HepG2 (cell line): ENCODE data around the gene ESR1. TPM values are rescaled to one million over a fixed set of nuclear protein-coding genes. Genes with fewer than 3 reads are reported as not detected.

Experiments used
- ARNT2 ChIP-seq: sonication (generic); formaldehyde crosslinking; IDR thresholded peaks from 2 replicates; pipeline ENCODE4 v1.8.0; 2022; ENCODE audit warnings: mild to moderate bottlenecking, low read depth, missing genetic modification reagents, moderate library complexity
- ATF3 ChIP-seq: sonication (generic); formaldehyde crosslinking; IDR thresholded peaks from 2 replicates; pipeline ENCODE4 v1.4.0; 2020; ENCODE audit warnings: missing genetic modification reagents
- HDAC1 ChIP-seq: sonication (generic); formaldehyde crosslinking; IDR thresholded peaks from 2 replicates; pipeline ENCODE4 v1.5.1; 2020; ENCODE audit warnings: mild to moderate bottlenecking, missing genetic modification reagents
- HNRNPH1 ChIP-seq: fragments of 200-400 bp; formaldehyde crosslinking; optimal IDR thresholded peaks from 2 replicates; pipeline ENCODE3; 2017; ENCODE audit warnings: mild to moderate bottlenecking, low read depth, low read length
- HNRNPLL ChIP-seq: fragments of 200-400 bp; formaldehyde crosslinking; IDR thresholded peaks from 2 replicates; pipeline ENCODE4 v1.6.1; 2017; ENCODE audit warnings: mild to moderate bottlenecking, low read depth, low read length; ENCODE audit not compliant: poor library complexity, severe bottlenecking
- JUNB ChIP-seq: sonication (generic); formaldehyde crosslinking; IDR thresholded peaks from 2 replicates; pipeline ENCODE4 v1.8.0; 2022; ENCODE audit warnings: missing genetic modification reagents, mild to moderate bottlenecking, borderline replicate concordance
- KLF16 ChIP-seq, 2 experiments: sonication (generic) in 1 of 2; formaldehyde crosslinking in 1 of 2; IDR thresholded peaks; 2 replicates each; pipeline versions ENCODE4 v1.6.1 to v1.8.0; 2016 to 2023; ENCODE audit warnings: missing genetic modification reagents in 2 of 2, missing compliant biosample characterization in 1 of 2
- LBX2 ChIP-seq: sonication (generic); formaldehyde crosslinking; IDR thresholded peaks from 2 replicates; pipeline ENCODE4 v1.5.0; 2020; ENCODE audit warnings: missing genetic modification reagents, mild to moderate bottlenecking, borderline replicate concordance
- MAF1 ChIP-seq: sonication (generic); formaldehyde crosslinking; IDR thresholded peaks from 2 replicates; pipeline ENCODE4 v1.5.0; 2020; ENCODE audit warnings: missing genetic modification reagents, borderline replicate concordance
- MLXIP ChIP-seq: sonication (generic); formaldehyde crosslinking; IDR thresholded peaks from 2 replicates; pipeline ENCODE4 v1.9.0; 2021; ENCODE audit warnings: missing genetic modification reagents, borderline replicate concordance
- NFKB2 ChIP-seq: sonication (generic); formaldehyde crosslinking; IDR thresholded peaks from 2 replicates; pipeline ENCODE4 v1.4.0; 2020; ENCODE audit warnings: missing genetic modification reagents, borderline replicate concordance
- POLR2A ChIP-seq, 2 experiments: IDR thresholded peaks; 2 replicates each; pipeline ENCODE4 v1.6.1; 2011; ENCODE audit warnings: low read depth in 2 of 2, low read length in 2 of 2, mild to moderate bottlenecking in 1 of 2, moderate library complexity in 1 of 2; ENCODE audit not compliant: insufficient read depth in 1 of 2
- PTBP1 ChIP-seq: fragments of 200-400 bp; formaldehyde crosslinking; IDR thresholded peaks from 2 replicates; pipeline ENCODE4 v1.6.1; 2018; ENCODE audit warnings: low read length, low read depth; ENCODE audit not compliant: poor library complexity, severe bottlenecking
- REPIN1 ChIP-seq: sonication (generic); formaldehyde crosslinking; IDR thresholded peaks from 2 replicates; pipeline ENCODE4 v1.8.0; 2022; ENCODE audit warnings: missing genetic modification reagents, low read depth, mild to moderate bottlenecking, borderline replicate concordance
- SP1 ChIP-seq, 2 experiments: fragments of 450-650 bp in 1 of 2; sonication (generic) in 1 of 2; formaldehyde crosslinking in 1 of 2; IDR thresholded peaks; 2 replicates each; pipeline versions ENCODE4 v1.4.0 to v1.6.1; 2016 to 2020; ENCODE audit warnings: missing genetic modification reagents in 1 of 2
- STAG1 ChIP-seq: sonication (generic); formaldehyde crosslinking; IDR thresholded peaks from 2 replicates; pipeline ENCODE4 v1.4.0; 2020; ENCODE audit warnings: missing genetic modification reagents
- ZNF264 ChIP-seq: sonication (generic); formaldehyde crosslinking; IDR thresholded peaks from 2 replicates; pipeline ENCODE4 v1.4.0; 2020; ENCODE audit warnings: missing genetic modification reagents
- ZNF281 ChIP-seq: sonication (generic); formaldehyde crosslinking; IDR thresholded peaks from 2 replicates; pipeline ENCODE4 v1.4.0; 2020; ENCODE audit warnings: missing genetic modification reagents, borderline replicate concordance
- ZNF574 ChIP-seq: sonication (generic); formaldehyde crosslinking; IDR thresholded peaks from 2 replicates; pipeline ENCODE4 v1.4.0; 2020; ENCODE audit warnings: missing genetic modification reagents
- ZNF746 ChIP-seq: sonication (generic); formaldehyde crosslinking; IDR thresholded peaks from 2 replicates; pipeline ENCODE4 v1.8.0; 2022; ENCODE audit warnings: mild to moderate bottlenecking, missing genetic modification reagents
- ZNF766 ChIP-seq: sonication (generic); formaldehyde crosslinking; IDR thresholded peaks from 2 replicates; pipeline ENCODE4 v1.5.0; 2020; ENCODE audit warnings: missing genetic modification reagents, borderline replicate concordance
- polyA plus RNA-seq, 8 experiments: library from polyadenylated mRNA; depleted of rRNA in 3 of 8; stranded (reverse) in 7 of 8; unstranded in 1 of 8; fragments of >200 nt; fragmentation: Illumina TruSeq in 4 of 8; extraction: Trizol in 4 of 8; gene quantifications; 2 replicates each; pipeline versions ENCODE4 v1.2.1 to v1.2.3, GENCODE V29; 2011 to 2016; ENCODE audit warnings: low read depth in 4 of 8, missing spikeins in 1 of 8, mixed read lengths in 1 of 8; ENCODE audit not compliant: insufficient read depth in 1 of 8
- total RNA-seq, 5 experiments: library from RNA; depleted of rRNA; stranded (reverse); fragments of >200 nt; fragmentation: Illumina TruSeq; extraction: Trizol; gene quantifications; 2 replicates each; pipeline ENCODE4 v1.2.3, GENCODE V29; 2016; ENCODE audit warnings: low read depth in 1 of 5

Gene ESR1
- total and polyA plus RNA-seq, 2 of the 13 experiments (the other 11 are each of a cell fraction or from before 2014, with no cell fraction given) = not detected

- TF ChIP-seq ZNF264 (CRISPR knock-in tag) (0 out of 2 replicates have a peak, but pooled peaks have one; percentile 36), LBX2 (no peak), POLR2A (IDR thresholded peaks at IDR 0.05; ENCODE audit: insufficient read depth in 1 of 2, low read depth in 2 of 2, low read length in 2 of 2) (no peak), MAF1 (CRISPR knock-in tag) (no peak), SP1 (IDR thresholded peaks at IDR 0.05) (no peak), SP1 (CRISPR knock-in tag; IDR thresholded peaks at IDR 0.05) (no peak), STAG1 (no peak), MLXIP (CRISPR knock-in tag) (no peak), HNRNPLL (no peak), REPIN1 (CRISPR knock-in tag) (peak; percentile 34; the same call in 1 of the 2 replicates), ZNF574 (0 out of 2 replicates have a peak, but pooled peaks have one; percentile 27), ARNT2 (CRISPR knock-in tag) (no peak), ATF3 (CRISPR knock-in tag) (no peak), NFKB2 (CRISPR knock-in tag) (no peak), ZNF766 (CRISPR knock-in tag) (peak; percentile 47; the same call in 1 of the 2 replicates), PTBP1 (no peak), HDAC1 (CRISPR knock-in tag) (no peak), KLF16 (CRISPR knock-in tag; IDR thresholded peaks at IDR 0.05) (peak in 1 of 2 experiments; percentile 61; a peak in 1 of 4 replicates), ZNF281 (peak; percentile 40; the same call in 1 of the 2 replicates), JUNB (CRISPR knock-in tag) (no peak), HNRNPH1 (no peak), ZNF746 (no peak)
Measured at GRCh38 chr6:151847064-151847463, 39.6 kb downstream of the ESR1 start (continued).
